ENCODE results near the gene TRIM49D2. TPM values are rescaled to one million over a fixed set of nuclear protein-coding genes. Genes with fewer than 3 reads are reported as not detected.
"Not testable (repeated sequence)": the region's sequence is repeated elsewhere in the genome, so short reads cannot be mapped to it uniquely, and the experiment has no call there.

The TRIM49D2 gene
- total RNA-seq (not detected), polyA plus RNA-seq (not detected)
- long read RNA-seq, donor 1 = 0 reads
- long read RNA-seq, donor 2 = 0 reads
- long read RNA-seq, donor 3 = 0 reads
- long read RNA-seq, donor 4 = 0 reads
- long read RNA-seq, donor 5 = 0 reads
- long read RNA-seq, donor 6 = 0 reads
- long read RNA-seq, donor 7 = 0 reads
- long read RNA-seq, donor 8 = 0 reads
- long read RNA-seq, donor 9 = 0 reads
- long read RNA-seq, donor 10 = 0 reads

GRCh38 chr11:89923764-89924163, at the start of gene TRIM49D2:
TRIM49D2 (plus strand) TSS chr11:89924064; CDS start chr11:89926762, 2,698 bp downstream.
- H3K27me3 ChIP-seq; H3K36me3 ChIP-seq; DNase-seq; H3K9me3 ChIP-seq; intact Hi-C loops (cut with DNase I; ENCODE audit: low total_unique reads); H3K4me3 ChIP-seq; H3K27ac ChIP-seq; H3K4me1 ChIP-seq: not testable (repeated sequence)
- 90 to 95% (median 92%) methylated on average over 2 to 3 of the region's 6 CpGs for whole genome bisulfite sequencing, 5 donors

DNA sequence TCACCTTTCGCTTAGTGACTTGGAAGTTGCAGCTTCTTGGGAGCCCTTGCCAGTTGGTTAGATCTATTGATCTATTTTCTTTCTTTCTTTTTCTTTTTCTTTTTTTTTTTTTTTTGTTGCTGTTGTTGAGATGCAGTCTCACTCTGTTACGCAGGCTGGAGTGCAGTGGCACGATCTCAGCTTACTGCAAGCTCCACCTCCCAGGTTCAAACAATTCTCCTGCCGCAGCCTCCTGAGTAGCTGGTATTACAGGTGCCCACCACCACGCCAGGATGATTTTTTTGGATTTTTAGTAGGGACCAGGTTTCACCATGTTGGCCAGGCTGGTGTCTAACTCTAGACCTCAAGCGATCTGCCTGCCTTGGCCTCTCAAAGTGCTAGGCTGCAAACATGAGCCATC, 46.4 kb upstream of the TRIM49D2 start:
- H3K27me3 ChIP-seq, H3K4me3 ChIP-seq: not testable (repeated sequence)
- 81 to 93% (median 88%) methylated on average over 3 to 6 of the region's 6 CpGs for WGBS, 5 donors

GRCh38 chr11:89893245-89893644, 30.6 kb upstream of the TRIM49D2 start:
- H3K36me3 ChIP-seq; intact Hi-C loops (cut with DNase I; ENCODE audit: low total_unique reads); H3K27me3 ChIP-seq; H3K4me1 ChIP-seq; H3K9me3 ChIP-seq; DNase-seq; H3K27ac ChIP-seq; H3K4me3 ChIP-seq: not testable (repeated sequence)
- WGBS, 5 donors = 65 to 90% (median 78%) methylated on average over 2 to 3 of the region's 3 CpGs

More for the DNA sequence above, 46.4 kb upstream of the TRIM49D2 start:
- H3K4me1 ChIP-seq; DNase-seq; H3K36me3 ChIP-seq; intact Hi-C loops (cut with DNase I; ENCODE audit: low total_unique reads); H3K9me3 ChIP-seq; H3K27ac ChIP-seq: not testable (repeated sequence)

- WGBS, 5 donors = 92 to 96% (median 94%) methylated on average over 5 to 8 of the region's 14 CpGs; no CpG with 5 or more reads in 2 of the 5 donors
- H3K36me3 ChIP-seq; H3K27ac ChIP-seq; H3K9me3 ChIP-seq; H3K27me3 ChIP-seq; H3K4me1 ChIP-seq; H3K4me3 ChIP-seq; DNase-seq; intact Hi-C loops (cut with DNase I; ENCODE audit: low total_unique reads): not testable (repeated sequence)
Observed at GRCh38 chr11:89900809-89901208, 23.1 kb upstream of the TRIM49D2 start.

DNA sequence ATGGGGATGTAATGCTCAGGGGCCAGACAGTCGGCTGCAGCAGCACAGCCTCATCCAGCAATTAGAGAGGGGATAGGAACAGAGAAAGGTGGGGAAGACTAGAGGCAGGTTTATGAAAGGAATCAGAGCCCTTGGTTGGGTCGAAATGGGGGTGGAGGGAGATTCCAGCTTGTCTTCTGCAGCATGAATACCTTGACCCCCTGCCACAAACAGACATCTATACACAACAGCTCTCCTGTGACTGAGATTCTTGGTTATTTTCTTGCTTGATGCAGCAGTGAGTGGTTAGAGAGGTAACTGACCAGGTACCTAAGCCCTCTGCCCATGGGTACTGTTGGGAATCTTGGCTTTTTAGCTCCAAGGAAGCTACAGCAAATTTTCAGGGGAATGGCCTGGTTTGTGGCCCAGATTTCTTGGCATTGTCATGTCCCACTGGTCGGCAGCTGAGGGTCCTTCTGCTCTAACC, 1.6 kb upstream of the TRIM49D2 start, which contains the start of gene TRIM49D1:
TRIM49D1 (minus strand) TSS at position 51 of the 466 bp plus-strand sequence. CDS start 4,535 bp downstream, outside the sequence.
- H3K4me1 ChIP-seq = no peaks in the 10 kb centered on the region
- H3K9me3 ChIP-seq = no peaks in the 10 kb centered on the region
- no peak within 1 kb of the TSS for H3K4me3 ChIP-seq
- no peak for DNase-seq
- 51 to 64% (median 54%) methylated on average over 3 of the region's 3 CpGs for WGBS, 5 donors
- no peak within 1 kb of the TSS for H3K27ac ChIP-seq
- no peaks in the 10 kb centered on the region for H3K36me3 ChIP-seq
- intact Hi-C loops (cut with DNase I; ENCODE audit: low total_unique reads) = no loop called here
- no peaks in the 10 kb centered on the region for H3K27me3 ChIP-seq
- TF ChIP-seq, protein P1, sequence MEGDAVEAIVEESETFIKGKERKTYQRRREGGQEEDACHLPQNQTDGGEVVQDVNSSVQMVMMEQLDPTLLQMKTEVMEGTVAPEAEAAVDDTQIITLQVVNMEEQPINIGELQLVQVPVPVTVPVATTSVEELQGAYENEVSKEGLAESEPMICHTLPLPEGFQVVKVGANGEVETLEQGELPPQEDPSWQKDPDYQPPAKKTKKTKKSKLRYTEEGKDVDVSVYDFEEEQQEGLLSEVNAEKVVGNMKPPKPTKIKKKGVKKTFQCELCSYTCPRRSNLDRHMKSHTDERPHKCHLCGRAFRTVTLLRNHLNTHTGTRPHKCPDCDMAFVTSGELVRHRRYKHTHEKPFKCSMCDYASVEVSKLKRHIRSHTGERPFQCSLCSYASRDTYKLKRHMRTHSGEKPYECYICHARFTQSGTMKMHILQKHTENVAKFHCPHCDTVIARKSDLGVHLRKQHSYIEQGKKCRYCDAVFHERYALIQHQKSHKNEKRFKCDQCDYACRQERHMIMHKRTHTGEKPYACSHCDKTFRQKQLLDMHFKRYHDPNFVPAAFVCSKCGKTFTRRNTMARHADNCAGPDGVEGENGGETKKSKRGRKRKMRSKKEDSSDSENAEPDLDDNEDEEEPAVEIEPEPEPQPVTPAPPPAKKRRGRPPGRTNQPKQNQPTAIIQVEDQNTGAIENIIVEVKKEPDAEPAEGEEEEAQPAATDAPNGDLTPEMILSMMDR (IDR thresholded peaks at IDR 0.05) = no peak
- TF ChIP-seq POLR2A (IDR thresholded peaks at IDR 0.05) (no peak), POLR2AphosphoS5 (IDR thresholded peaks at IDR 0.05) (no peak), EP300 (IDR thresholded peaks at IDR 0.05) (no peak)

DNA sequence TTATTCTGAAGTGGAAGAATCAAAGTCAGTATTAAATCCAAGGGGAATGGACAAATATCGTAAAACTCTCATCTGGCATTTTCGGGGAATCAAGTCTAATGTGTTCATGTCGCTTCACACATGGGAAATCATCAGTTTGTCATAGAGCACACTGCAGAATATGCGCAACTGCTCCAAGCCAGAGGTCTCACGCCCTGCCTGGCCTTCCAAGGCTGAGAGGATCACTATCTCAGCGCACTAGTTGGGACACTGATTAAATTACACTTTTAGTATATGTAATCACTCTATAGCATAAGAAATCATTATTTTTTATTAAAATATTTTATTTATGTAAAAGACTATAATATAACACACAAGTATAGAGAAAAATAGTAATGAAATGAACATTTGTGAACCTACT, 37.0 kb downstream of the TRIM49D2 start:
- intact Hi-C loops (cut with DNase I; ENCODE audit: low total_unique reads); H3K27ac ChIP-seq; H3K4me3 ChIP-seq; H3K36me3 ChIP-seq; DNase-seq; H3K9me3 ChIP-seq; H3K4me1 ChIP-seq; H3K27me3 ChIP-seq: not testable (repeated sequence)
- WGBS, 5 donors = 81 to 93% (median 89%) methylated on average over 3 to 6 of the region's 6 CpGs

DNA sequence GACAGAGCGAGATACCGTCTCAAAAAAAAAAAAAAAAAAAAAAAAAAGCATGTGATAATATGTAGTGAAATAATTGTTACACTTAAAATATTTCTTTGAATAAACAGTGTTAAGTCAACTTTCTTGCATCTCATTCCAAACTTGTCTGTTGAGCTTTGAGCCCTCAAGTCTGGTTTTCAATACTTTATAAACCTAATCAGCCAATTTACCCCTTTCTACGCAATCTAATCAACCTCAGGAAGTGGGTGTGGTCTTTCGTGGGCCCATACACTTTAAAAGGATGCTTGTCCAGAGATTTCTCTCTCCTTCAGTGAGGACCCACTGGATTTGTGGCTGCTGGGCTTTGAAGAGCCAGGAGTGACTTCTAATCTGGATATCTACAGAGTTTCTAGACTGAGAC, 41.9 kb downstream of the TRIM49D2 start, which contains the start of gene TRIM64:
TRIM64 (plus strand) TSS at position 301 of the 400 bp plus-strand sequence. CDS start 2,467 bp downstream, outside the sequence.
- H3K4me1 ChIP-seq; H3K4me3 ChIP-seq; H3K27me3 ChIP-seq; DNase-seq; intact Hi-C loops (cut with DNase I; ENCODE audit: low total_unique reads); H3K9me3 ChIP-seq; H3K36me3 ChIP-seq; H3K27ac ChIP-seq: not testable (repeated sequence)
- WGBS, 5 donors = 56% methylated on average over 2 of the region's 4 CpGs; no CpG with 5 or more reads in 4 of the 5 donors

Small RNA genes within 50 kb of the gene (small RNA-seq; reads per million reads assigned to genes)
- 0 reads per million in 4 donors for gene AP004607.1

Other genes with a start within 250 kb of the TRIM49D2 start
- not detected for gene TRIM77, start 213.8 kb upstream of the TRIM49D2 start, total RNA-seq
- not detected for gene TRIM77, start 213.8 kb upstream of the TRIM49D2 start, polyA plus RNA-seq
- not detected for gene TRIM49, start 115.5 kb upstream of the TRIM49D2 start, total RNA-seq
- gene TRIM49, start 115.5 kb upstream of the TRIM49D2 start, polyA plus RNA-seq = not detected
- not detected for gene TRIM64B, start 45.6 kb upstream of the TRIM49D2 start, total RNA-seq
- gene TRIM64B, start 45.6 kb upstream of the TRIM49D2 start, polyA plus RNA-seq = not detected
- not detected for gene TRIM49D1, start 1.8 kb upstream of the TRIM49D2 start, total RNA-seq
- not detected for gene TRIM49D1, start 1.8 kb upstream of the TRIM49D2 start, polyA plus RNA-seq
- gene TRIM64, start 42.0 kb downstream of the TRIM49D2 start, total RNA-seq = not detected
- gene TRIM64, start 42.0 kb downstream of the TRIM49D2 start, polyA plus RNA-seq = not detected
- gene TRIM49C, start 107.0 kb downstream of the TRIM49D2 start, total RNA-seq = not detected
- not detected for gene TRIM49C, start 107.0 kb downstream of the TRIM49D2 start, polyA plus RNA-seq
- not detected for gene UBTFL1, start 161.9 kb downstream of the TRIM49D2 start, total RNA-seq
- gene UBTFL1, start 161.9 kb downstream of the TRIM49D2 start, polyA plus RNA-seq = not detected
- gene NAALAD2, start 210.6 kb downstream of the TRIM49D2 start, total RNA-seq = 10 to 100 TPM in 1 of 5 donors, 1 to 10 TPM in 1, under 1 TPM in 1, not detected in 2; 0.89 to 15.8 (median 3.3) TPM
- under 1 TPM; 0.25 to 0.48 (median 0.46) TPM for gene NAALAD2, start 210.6 kb downstream of the TRIM49D2 start, polyA plus RNA-seq

Measured in stomach (tissue), 19 donors.